ENCODE results near the gene GAS1.

GAS1 gene

GRCh38 chr9:86947146-86948073, at the start of gene GAS1:
Gene GAS1 (minus strand): TSS chr9:86947506. CDS start chr9:86946779, 727 bp downstream.
- Mint-ChIP-seq H3K4me1 (ENCODE audit: low read depth) (peaks cover 24% of the 10 kb centered on the region), H3K27me3 (peaks cover 54% of the 10 kb centered on the region), H3K27ac (no peak within 1 kb of the TSS), H3K36me3 (ENCODE audit: low read depth) (no peaks in the 10 kb centered on the region), H3K4me3 (peak within 1 kb of the TSS; percentile 77), H3K9me3 (peaks cover 9% of the 10 kb centered on the region)
- intact Hi-C loops (cut with micrococcal nuclease) = loop anchor here (10.0 kb wide), 1 partner anchor 377 kb away; no protein-coding TSS in a partner anchor

- Mint-ChIP-seq H3K27ac (no peak overlapping the region), H3K9me3 (no peaks in the 10 kb centered on the region), H3K4me3 (no peak overlapping the region), H3K4me1 (ENCODE audit: low read depth) (no peaks in the 10 kb centered on the region), H3K27me3 (peaks cover 2% of the 10 kb centered on the region), H3K36me3 (ENCODE audit: low read depth) (no peaks in the 10 kb centered on the region)
- intact Hi-C loops (cut with micrococcal nuclease) = no loop called here
These were observed 46.9 kb upstream of the GAS1 start for GRCh38 chr9:86994231-86994630.

GRCh38 chr9:86993830-86994229, 46.5 kb upstream of the GAS1 start:
- H3K9me3 Mint-ChIP-seq = no peaks in the 10 kb centered on the region
- no peak overlapping the region for H3K27ac Mint-ChIP-seq
- no peaks in the 10 kb centered on the region for H3K4me1 Mint-ChIP-seq (ENCODE audit: low read depth)
- H3K27me3 Mint-ChIP-seq = peaks cover 2% of the 10 kb centered on the region
- intact Hi-C loops (cut with micrococcal nuclease) = no loop called here
- H3K36me3 Mint-ChIP-seq (ENCODE audit: low read depth) = no peaks in the 10 kb centered on the region
- no peak overlapping the region for H3K4me3 Mint-ChIP-seq

- H3K27me3 Mint-ChIP-seq = peaks cover 2% of the 10 kb centered on the region
- H3K27ac Mint-ChIP-seq = no peak overlapping the region
- no peak overlapping the region for H3K4me3 Mint-ChIP-seq
- no peaks in the 10 kb centered on the region for H3K36me3 Mint-ChIP-seq (ENCODE audit: low read depth)
- no peaks in the 10 kb centered on the region for H3K4me1 Mint-ChIP-seq (ENCODE audit: low read depth)
- intact Hi-C loops (cut with micrococcal nuclease) = no loop called here
- no peaks in the 10 kb centered on the region for H3K9me3 Mint-ChIP-seq
These were observed 43.8 kb upstream of the GAS1 start for GRCh38 chr9:86991077-86991476.

- peaks cover 2% of the 10 kb centered on the region for H3K27me3 Mint-ChIP-seq
- H3K36me3 Mint-ChIP-seq (ENCODE audit: low read depth) = no peaks in the 10 kb centered on the region
- no peak overlapping the region for H3K27ac Mint-ChIP-seq
- intact Hi-C loops (cut with micrococcal nuclease) = no loop called here
- no peaks in the 10 kb centered on the region for H3K9me3 Mint-ChIP-seq
- no peaks in the 10 kb centered on the region for H3K4me1 Mint-ChIP-seq (ENCODE audit: low read depth)
- no peak overlapping the region for H3K4me3 Mint-ChIP-seq
These were observed 43.0 kb upstream of the GAS1 start for GRCh38 chr9:86990290-86990689.

- Mint-ChIP-seq H3K4me1 (ENCODE audit: low read depth) (no peaks in the 10 kb centered on the region), H3K36me3 (ENCODE audit: low read depth) (no peaks in the 10 kb centered on the region), H3K9me3 (no peaks in the 10 kb centered on the region), H3K27ac (no peak overlapping the region), H3K4me3 (no peak overlapping the region), H3K27me3 (peaks cover 5% of the 10 kb centered on the region)
- intact Hi-C loops (cut with micrococcal nuclease) = no loop called here
These were observed 40.6 kb upstream of the GAS1 start for GRCh38 chr9:86987900-86988299.

GRCh38 chr9:86985132-86985647, 37.9 kb upstream of the GAS1 start:
- Mint-ChIP-seq H3K36me3 (ENCODE audit: low read depth) (no peaks in the 10 kb centered on the region), H3K27ac (no peak overlapping the region), H3K4me3 (no peak overlapping the region), H3K9me3 (no peaks in the 10 kb centered on the region), H3K4me1 (ENCODE audit: low read depth) (no peaks in the 10 kb centered on the region), H3K27me3 (peaks cover 3% of the 10 kb centered on the region)
- intact Hi-C loops (cut with micrococcal nuclease) = no loop called here

- intact Hi-C loops (cut with micrococcal nuclease) = no loop called here
- Mint-ChIP-seq H3K36me3 (ENCODE audit: low read depth) (no peaks in the 10 kb centered on the region), H3K27ac (no peak overlapping the region), H3K9me3 (no peaks in the 10 kb centered on the region), H3K4me1 (ENCODE audit: low read depth) (no peaks in the 10 kb centered on the region), H3K4me3 (no peak overlapping the region), H3K27me3 (peaks cover 3% of the 10 kb centered on the region)
These were observed 36.4 kb upstream of the GAS1 start for GRCh38 chr9:86983620-86984259.

GRCh38 chr9:86983249-86983619, 35.9 kb upstream of the GAS1 start:
- no peaks in the 10 kb centered on the region for H3K9me3 Mint-ChIP-seq
- H3K27me3 Mint-ChIP-seq = peaks cover 3% of the 10 kb centered on the region
- H3K36me3 Mint-ChIP-seq (ENCODE audit: low read depth) = no peaks in the 10 kb centered on the region
- H3K27ac Mint-ChIP-seq = no peak overlapping the region
- H3K4me1 Mint-ChIP-seq (ENCODE audit: low read depth) = no peaks in the 10 kb centered on the region
- H3K4me3 Mint-ChIP-seq = no peak overlapping the region
- intact Hi-C loops (cut with micrococcal nuclease) = no loop called here

- H3K36me3 Mint-ChIP-seq (ENCODE audit: low read depth) = no peaks in the 10 kb centered on the region
- H3K27ac Mint-ChIP-seq = no peak overlapping the region
- no peaks in the 10 kb centered on the region for H3K4me1 Mint-ChIP-seq (ENCODE audit: low read depth)
- no peak overlapping the region for H3K4me3 Mint-ChIP-seq
- intact Hi-C loops (cut with micrococcal nuclease) = no loop called here
- H3K9me3 Mint-ChIP-seq = no peaks in the 10 kb centered on the region
- peaks cover 5% of the 10 kb centered on the region for H3K27me3 Mint-ChIP-seq
These were observed 33.5 kb upstream of the GAS1 start for GRCh38 chr9:86980802-86981201.

- H3K27ac Mint-ChIP-seq = no peak overlapping the region
- H3K36me3 Mint-ChIP-seq (ENCODE audit: low read depth) = no peaks in the 10 kb centered on the region
- intact Hi-C loops (cut with micrococcal nuclease) = no loop called here
- H3K27me3 Mint-ChIP-seq = peaks cover 5% of the 10 kb centered on the region
- H3K4me3 Mint-ChIP-seq = no peak overlapping the region
- no peaks in the 10 kb centered on the region for H3K4me1 Mint-ChIP-seq (ENCODE audit: low read depth)
- no peaks in the 10 kb centered on the region for H3K9me3 Mint-ChIP-seq
These were observed 32.4 kb upstream of the GAS1 start for GRCh38 chr9:86979657-86980056.

- Mint-ChIP-seq H3K27ac (no peak overlapping the region), H3K4me3 (no peak overlapping the region), H3K9me3 (no peaks in the 10 kb centered on the region), H3K27me3 (peaks cover 5% of the 10 kb centered on the region), H3K36me3 (ENCODE audit: low read depth) (no peaks in the 10 kb centered on the region), H3K4me1 (ENCODE audit: low read depth) (no peaks in the 10 kb centered on the region)
- intact Hi-C loops (cut with micrococcal nuclease) = no loop called here
These were observed 31.7 kb upstream of the GAS1 start for GRCh38 chr9:86978922-86979474.

GRCh38 chr9:86978413-86978812, 31.1 kb upstream of the GAS1 start:
- intact Hi-C loops (cut with micrococcal nuclease) = no loop called here
- H3K36me3 Mint-ChIP-seq (ENCODE audit: low read depth) = no peaks in the 10 kb centered on the region
- no peaks in the 10 kb centered on the region for H3K9me3 Mint-ChIP-seq
- no peak overlapping the region for H3K4me3 Mint-ChIP-seq
- no peak overlapping the region for H3K27ac Mint-ChIP-seq
- peaks cover 5% of the 10 kb centered on the region for H3K27me3 Mint-ChIP-seq
- H3K4me1 Mint-ChIP-seq (ENCODE audit: low read depth) = no peaks in the 10 kb centered on the region

- intact Hi-C loops (cut with micrococcal nuclease) = no loop called here
- Mint-ChIP-seq H3K4me3 (no peak overlapping the region), H3K27ac (no peak overlapping the region)
These were observed 30.0 kb upstream of the GAS1 start for GRCh38 chr9:86977205-86977835.

More at GRCh38 chr9:86977205-86977835, 30.0 kb upstream of the GAS1 start:
- no peaks in the 10 kb centered on the region for H3K9me3 Mint-ChIP-seq
- no peaks in the 10 kb centered on the region for H3K4me1 Mint-ChIP-seq (ENCODE audit: low read depth)
- no peaks in the 10 kb centered on the region for H3K36me3 Mint-ChIP-seq (ENCODE audit: low read depth)
- peaks cover 2% of the 10 kb centered on the region for H3K27me3 Mint-ChIP-seq
